Muscle layer of colon (tissue), 2 donors: ENCODE results near the gene TRMT5.

Source experiments
- H3K27ac ChIP-seq: one replicate; pipeline ENCODE4 v1.7.0; 2013; ENCODE audit warnings: low read depth, mild to moderate bottlenecking, low read length, moderate library complexity
- H3K27me3 ChIP-seq, 2 donors: one replicate each; pipeline ENCODE4 v1.7.0; 2013; ENCODE audit warnings: low read length in 2 of 2, mild to moderate bottlenecking in 2 of 2; ENCODE audit not compliant: insufficient read depth in 2 of 2, control insufficient read depth in 1 of 2
- H3K36me3 ChIP-seq: one replicate; pipeline ENCODE4 v1.7.0; 2013; ENCODE audit warnings: mild to moderate bottlenecking, low read length; ENCODE audit not compliant: insufficient read depth
- H3K4me1 ChIP-seq: one replicate; pipeline ENCODE4 v1.7.0; 2013; ENCODE audit warnings: mild to moderate bottlenecking, low read length; ENCODE audit not compliant: insufficient read depth
- H3K4me3 ChIP-seq, 2 donors: one replicate each; pipeline ENCODE4 v1.7.0; 2013; ENCODE audit warnings: low read length in 2 of 2, low read depth in 1 of 2, mild to moderate bottlenecking in 1 of 2, moderate library complexity in 1 of 2
- H3K9ac ChIP-seq: one replicate; pipeline ENCODE4 v1.7.0; 2013; ENCODE audit warnings: low read length
- H3K9me3 ChIP-seq: one replicate; pipeline ENCODE4 v1.7.0; 2013; ENCODE audit warnings: mild to moderate bottlenecking, low read length
- donor health status: abdominal sarcoma.
- donor health status: Adenocarcinoma of cecum.

TRMT5 gene, protein sequence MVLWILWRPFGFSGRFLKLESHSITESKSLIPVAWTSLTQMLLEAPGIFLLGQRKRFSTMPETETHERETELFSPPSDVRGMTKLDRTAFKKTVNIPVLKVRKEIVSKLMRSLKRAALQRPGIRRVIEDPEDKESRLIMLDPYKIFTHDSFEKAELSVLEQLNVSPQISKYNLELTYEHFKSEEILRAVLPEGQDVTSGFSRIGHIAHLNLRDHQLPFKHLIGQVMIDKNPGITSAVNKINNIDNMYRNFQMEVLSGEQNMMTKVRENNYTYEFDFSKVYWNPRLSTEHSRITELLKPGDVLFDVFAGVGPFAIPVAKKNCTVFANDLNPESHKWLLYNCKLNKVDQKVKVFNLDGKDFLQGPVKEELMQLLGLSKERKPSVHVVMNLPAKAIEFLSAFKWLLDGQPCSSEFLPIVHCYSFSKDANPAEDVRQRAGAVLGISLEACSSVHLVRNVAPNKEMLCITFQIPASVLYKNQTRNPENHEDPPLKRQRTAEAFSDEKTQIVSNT

DNA sequence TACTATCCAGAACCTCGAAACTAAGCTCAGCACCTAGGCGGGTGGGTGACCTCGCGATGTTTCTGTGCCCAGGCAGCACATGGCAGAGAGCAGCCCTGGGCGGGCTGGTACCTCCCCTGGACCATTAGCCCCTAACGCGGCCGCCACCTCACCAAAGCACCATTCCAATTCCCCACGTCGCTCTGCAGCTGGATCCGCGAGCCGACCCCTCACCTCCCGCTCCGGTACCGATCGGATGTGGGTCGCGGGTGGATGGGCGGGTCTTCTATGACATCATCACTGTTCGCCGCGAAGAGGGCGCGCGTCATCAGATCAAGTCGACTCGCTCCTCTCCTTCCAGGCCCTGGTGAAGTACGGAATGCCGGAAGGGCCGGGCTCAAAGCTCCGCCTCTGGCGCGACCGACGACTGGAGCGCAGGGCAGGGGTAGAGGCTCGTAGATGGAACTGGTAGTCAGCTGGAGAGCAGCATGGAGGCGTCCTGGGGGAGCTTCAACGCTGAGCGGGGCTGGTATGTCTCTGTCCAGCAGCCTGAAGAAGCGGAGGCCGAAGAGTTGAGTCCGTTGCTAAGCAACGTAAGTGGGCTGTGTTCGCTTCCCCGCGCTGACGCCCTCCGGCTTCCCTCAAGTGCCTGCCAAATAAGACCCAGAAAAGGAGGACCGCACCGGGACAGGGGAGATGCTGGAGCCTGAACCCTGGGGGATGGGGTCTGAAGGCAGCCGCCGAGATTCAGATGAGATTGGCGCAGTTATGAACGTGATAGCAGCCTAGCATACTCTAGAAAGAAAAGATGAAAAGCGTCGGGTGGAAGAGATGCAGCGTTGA lies at the start of gene TRMT5, which contains the start of gene SLC38A6:
TSS of gene TRMT5 (minus strand) at position 269 of the 822 bp plus-strand sequence. CDS start at position 163, 106 bp downstream.
TSS of gene SLC38A6 (plus strand) at position 435 of the 822 bp plus-strand sequence. CDS start at position 468, 33 bp downstream.
- peak within 1 kb of the TSS; percentile 59 for H3K27ac ChIP-seq
- peaks cover 8% of the 10 kb centered on the region for H3K36me3 ChIP-seq
- H3K9ac ChIP-seq, result peak within 1 kb of the TSS; percentile 75
- H3K9me3 ChIP-seq, result no peaks in the 10 kb centered on the region
- peak within 1 kb of the TSS; percentile 84 to 95 for H3K4me3 ChIP-seq
- no peaks in the 10 kb centered on the region for H3K27me3 ChIP-seq
- peaks cover 25% of the 10 kb centered on the region for H3K4me1 ChIP-seq

DNA sequence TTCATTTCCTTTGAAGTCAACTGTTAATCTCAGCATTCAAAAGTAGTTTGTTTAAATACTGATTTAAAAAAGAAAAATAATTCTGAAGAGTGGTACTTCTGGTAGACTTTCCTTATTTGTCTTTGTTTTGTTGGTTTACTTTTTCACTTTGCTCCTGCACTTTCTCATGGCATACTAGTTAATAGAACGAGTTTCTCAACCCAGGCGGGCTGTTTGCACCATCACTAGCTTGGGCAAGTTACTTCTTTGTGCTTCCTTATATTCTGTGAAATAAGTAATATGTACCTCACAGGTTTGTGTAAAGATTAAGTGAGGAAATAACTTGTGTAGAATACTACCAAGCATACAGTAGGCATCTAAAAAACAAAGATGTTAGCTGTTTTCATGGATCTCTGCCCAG lies 45.6 kb upstream of the TRMT5 start:
- Histone ChIP-seq H3K27me3 (no peaks in the 10 kb centered on the region), H3K9ac (no peak overlapping the region), H3K9me3 (no peaks in the 10 kb centered on the region), H3K36me3 (no peaks in the 10 kb centered on the region), H3K4me3 (no peak overlapping the region), H3K27ac (no peak overlapping the region), H3K4me1 (no peaks in the 10 kb centered on the region)

DNA sequence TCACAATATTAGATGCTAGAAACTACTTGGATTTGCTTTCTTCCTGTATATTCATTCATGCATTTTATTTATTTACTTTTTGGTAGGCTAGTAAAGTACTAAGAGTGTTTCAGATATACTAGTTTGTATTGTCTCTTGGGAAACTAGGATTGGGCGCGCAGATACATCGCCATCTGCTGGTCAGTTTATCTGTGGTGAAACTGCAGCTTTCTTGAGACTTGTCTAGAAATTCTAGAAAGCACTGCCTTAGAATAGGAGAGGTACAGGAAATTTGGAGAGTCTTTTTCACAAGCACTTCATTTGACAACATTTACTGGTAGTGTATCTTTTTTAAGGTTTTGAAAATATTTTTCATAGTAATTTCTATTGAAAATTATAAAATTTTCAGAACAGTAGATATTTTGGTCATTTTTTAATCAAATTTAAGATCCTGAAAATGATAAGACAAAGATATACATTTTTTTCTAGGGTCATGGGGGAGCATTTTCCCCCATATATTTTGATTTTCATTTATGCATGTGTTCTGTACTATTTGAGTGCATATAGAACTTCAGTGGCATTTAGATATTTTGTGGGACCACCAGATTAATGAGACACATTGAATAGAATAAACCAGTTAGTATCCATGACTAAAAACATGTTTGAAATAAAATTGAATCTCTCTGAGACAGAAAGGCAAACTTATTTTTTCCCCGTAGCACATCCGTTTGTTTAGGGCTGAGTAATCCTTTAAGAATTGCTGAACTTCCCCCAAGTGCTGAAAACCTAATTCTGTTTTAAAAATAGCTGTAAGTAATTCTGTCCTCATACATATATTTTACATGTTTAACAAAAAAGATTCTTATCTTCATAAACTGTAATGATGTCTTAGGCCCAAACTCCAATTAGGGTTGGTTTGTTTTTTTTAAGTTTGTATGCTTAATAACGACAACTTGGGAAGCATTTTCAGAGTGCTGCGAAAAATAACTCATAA lies 44.7 kb upstream of the TRMT5 start:
- no peaks in the 10 kb centered on the region for H3K9me3 ChIP-seq
- no peaks in the 10 kb centered on the region for H3K36me3 ChIP-seq
- H3K27me3 ChIP-seq, result no peaks in the 10 kb centered on the region
- H3K9ac ChIP-seq, result no peak overlapping the region
- H3K27ac ChIP-seq, result no peak overlapping the region
- no peak overlapping the region for H3K4me3 ChIP-seq
- H3K4me1 ChIP-seq, result no peaks in the 10 kb centered on the region

DNA sequence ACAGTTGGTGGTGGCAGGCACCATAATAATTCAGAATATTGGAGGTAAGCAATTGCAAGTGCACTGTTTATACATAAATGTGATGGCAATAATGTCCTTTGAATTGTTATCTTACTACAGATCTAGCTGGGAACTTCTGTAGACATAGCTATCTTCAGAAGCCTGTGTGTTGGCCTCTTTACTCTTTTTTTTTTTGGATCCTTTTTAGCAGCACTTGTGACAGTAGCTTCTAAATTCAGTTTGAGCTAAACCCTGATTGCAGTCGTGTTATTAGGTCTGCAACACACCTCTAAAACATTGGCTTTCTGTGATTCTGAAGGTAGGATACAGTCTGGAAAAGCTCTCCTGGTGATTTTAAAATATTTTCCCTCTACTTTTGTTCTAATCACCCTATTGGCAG lies 38.7 kb upstream of the TRMT5 start:
- no peak overlapping the region for H3K9ac ChIP-seq
- H3K36me3 ChIP-seq, result no peaks in the 10 kb centered on the region
- H3K4me1 ChIP-seq, result no peaks in the 10 kb centered on the region
- H3K4me3 ChIP-seq, result no peak overlapping the region
- no peaks in the 10 kb centered on the region for H3K27me3 ChIP-seq
- no peak overlapping the region for H3K27ac ChIP-seq
- H3K9me3 ChIP-seq, result no peaks in the 10 kb centered on the region

DNA sequence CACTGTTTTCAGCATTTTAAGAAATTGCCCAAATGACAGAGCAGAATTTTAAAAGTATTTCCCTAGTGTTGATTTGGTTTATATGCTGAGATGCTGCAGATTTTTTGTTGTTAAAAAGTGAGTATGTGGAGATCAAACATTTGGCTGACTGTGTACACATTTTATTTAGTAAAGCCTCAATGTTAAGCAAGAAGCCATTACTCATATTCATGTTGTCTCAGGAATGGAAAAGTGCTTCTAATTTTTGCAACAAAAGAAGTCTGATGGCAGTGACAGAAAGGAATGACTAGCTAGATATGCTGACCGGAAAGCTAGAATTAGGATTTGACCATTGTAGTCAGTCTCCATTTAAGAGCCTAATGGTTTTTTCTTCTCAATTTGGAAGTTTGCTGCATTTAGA lies 22.7 kb upstream of the TRMT5 start:
- H3K36me3 ChIP-seq, result no peaks in the 10 kb centered on the region
- H3K27me3 ChIP-seq, result no peaks in the 10 kb centered on the region
- no peaks in the 10 kb centered on the region for H3K9me3 ChIP-seq
- H3K9ac ChIP-seq, result no peak overlapping the region
- no peaks in the 10 kb centered on the region for H3K4me1 ChIP-seq
- H3K27ac ChIP-seq, result no peak overlapping the region
- no peak overlapping the region for H3K4me3 ChIP-seq

DNA sequence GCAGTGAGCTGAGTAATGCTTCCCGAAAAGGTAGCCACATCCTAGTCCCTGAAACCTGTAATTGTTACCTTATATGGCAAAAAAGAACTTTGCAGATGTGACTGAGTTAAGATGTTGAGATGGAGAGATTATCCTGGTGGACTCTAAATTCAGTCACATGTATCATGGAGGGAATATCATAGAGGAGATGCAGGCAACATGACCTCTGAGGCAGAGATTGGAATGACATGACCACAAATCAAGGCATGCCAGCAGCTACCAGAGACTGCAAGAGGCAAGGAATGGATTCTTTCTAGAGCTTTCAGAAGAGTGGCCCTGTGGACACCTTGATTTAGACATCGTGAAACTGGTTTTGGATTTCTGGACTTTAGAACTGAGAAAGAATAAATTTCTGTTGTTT lies 18.7 kb upstream of the TRMT5 start:
- Histone ChIP-seq H3K9ac (no peak overlapping the region), H3K9me3 (no peaks in the 10 kb centered on the region), H3K27ac (no peak overlapping the region), H3K4me3 (no peak overlapping the region), H3K27me3 (no peaks in the 10 kb centered on the region), H3K36me3 (no peaks in the 10 kb centered on the region), H3K4me1 (no peaks in the 10 kb centered on the region)

DNA sequence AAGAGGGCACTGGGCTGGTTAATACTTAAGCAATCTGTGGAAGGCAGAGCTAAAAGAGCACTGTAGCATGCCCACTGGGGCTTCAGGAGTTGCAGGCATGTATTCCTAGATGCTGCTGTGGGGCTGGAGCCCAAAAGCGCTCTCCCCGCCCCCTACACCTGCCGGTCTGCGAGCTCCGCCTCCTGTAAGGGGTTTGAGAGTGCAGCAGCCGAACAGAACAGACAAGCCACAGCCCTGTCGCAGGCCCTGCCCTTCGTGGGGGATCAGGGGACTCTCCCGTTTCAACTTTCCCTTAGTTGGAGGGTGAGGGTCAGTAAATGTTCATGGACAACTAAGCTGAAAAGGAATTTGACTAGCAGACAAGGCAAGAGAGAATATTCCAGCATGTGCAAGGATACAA lies 17.7 kb upstream of the TRMT5 start:
- no peak overlapping the region for H3K27ac ChIP-seq
- H3K27me3 ChIP-seq, result no peaks in the 10 kb centered on the region
- no peaks in the 10 kb centered on the region for H3K36me3 ChIP-seq
- no peak overlapping the region for H3K4me3 ChIP-seq
- no peak overlapping the region for H3K9ac ChIP-seq
- H3K4me1 ChIP-seq, result no peaks in the 10 kb centered on the region
- H3K9me3 ChIP-seq, result no peaks in the 10 kb centered on the region

DNA sequence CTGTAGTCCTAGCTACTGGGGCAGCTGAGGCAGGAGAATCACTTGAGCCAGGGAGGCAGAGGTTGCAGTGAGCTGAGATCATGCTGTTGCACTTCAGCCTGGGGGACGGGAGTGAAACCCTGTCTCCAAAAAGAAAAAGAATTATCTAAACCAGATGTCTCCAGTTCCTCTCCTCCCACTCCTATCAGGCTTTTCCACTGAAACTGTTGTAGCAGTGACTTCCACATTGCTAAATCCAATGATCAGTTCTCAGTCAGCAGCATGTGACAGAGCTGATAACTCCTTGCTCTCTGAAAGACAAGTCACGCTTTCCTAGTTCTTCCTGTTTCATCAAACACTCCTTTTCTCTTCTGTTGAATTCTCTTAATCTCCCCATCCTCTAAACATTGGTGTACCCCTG lies 8.7 kb upstream of the TRMT5 start:
- H3K4me3 ChIP-seq, result no peak overlapping the region
- H3K9ac ChIP-seq, result no peak overlapping the region
- no peaks in the 10 kb centered on the region for H3K4me1 ChIP-seq
- no peaks in the 10 kb centered on the region for H3K9me3 ChIP-seq
- H3K36me3 ChIP-seq, result peaks cover 35% of the 10 kb centered on the region
- no peaks in the 10 kb centered on the region for H3K27me3 ChIP-seq
- H3K27ac ChIP-seq, result no peak overlapping the region

DNA sequence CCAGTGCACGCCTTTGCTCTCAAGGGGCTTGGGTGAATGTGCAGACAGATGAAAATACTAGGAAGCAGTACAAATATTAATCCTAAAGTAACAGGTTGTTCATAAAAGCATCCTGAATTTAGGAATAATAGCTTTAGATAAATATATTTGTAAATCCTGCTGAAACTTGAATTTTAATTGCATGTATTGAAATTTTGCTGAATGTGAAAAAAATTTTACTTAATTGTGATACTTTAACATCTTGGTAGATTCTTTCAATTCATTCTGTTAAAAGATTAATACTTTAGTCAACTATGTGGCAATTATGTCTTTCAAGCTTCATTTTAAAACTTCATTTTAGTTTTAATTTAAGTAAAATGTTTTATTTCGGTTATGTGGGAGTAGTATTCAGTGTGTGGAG lies 5.6 kb upstream of the TRMT5 start:
- peaks cover 35% of the 10 kb centered on the region for H3K36me3 ChIP-seq

DNA sequence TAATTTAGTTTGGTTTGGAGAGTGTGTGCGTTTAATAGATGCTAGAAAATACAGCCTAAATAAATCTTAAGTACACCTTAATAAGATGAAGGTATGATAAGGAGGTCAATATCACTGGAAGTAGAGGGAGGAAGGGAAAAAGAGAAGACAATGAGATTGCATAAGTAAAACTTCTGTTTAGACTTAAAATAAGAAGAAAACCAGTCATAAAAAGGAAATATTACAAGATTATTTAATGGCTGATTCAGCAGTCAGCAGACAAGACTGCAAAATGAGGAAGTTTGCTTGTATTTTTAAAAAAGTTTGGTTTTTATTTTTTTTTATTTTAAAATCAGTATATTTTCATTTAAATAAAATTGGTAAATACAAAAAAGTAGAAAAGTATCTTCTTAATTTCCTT lies 3.3 kb upstream of the TRMT5 start:
- Histone ChIP-seq H3K27me3 (no peaks in the 10 kb centered on the region), H3K4me1 (peaks cover 16% of the 10 kb centered on the region), H3K9ac (no peak overlapping the region), H3K27ac (no peak overlapping the region), H3K4me3 (no peak overlapping the region), H3K36me3 (peaks cover 28% of the 10 kb centered on the region), H3K9me3 (no peaks in the 10 kb centered on the region)

More for the DNA sequence above, 5.6 kb upstream of the TRMT5 start:
- Histone ChIP-seq H3K27ac (no peak overlapping the region), H3K9ac (no peak overlapping the region), H3K4me1 (peaks cover 8% of the 10 kb centered on the region), H3K27me3 (no peaks in the 10 kb centered on the region), H3K9me3 (no peaks in the 10 kb centered on the region), H3K4me3 (no peak overlapping the region)
